HepG2 (cell line): ENCODE data around the gene CASR.

Source experiments
- MZF1 ChIP-seq: sonication (generic); formaldehyde crosslinking; IDR thresholded peaks from 2 replicates; pipeline ENCODE4 v1.8.1; 2023; ENCODE audit warnings: mild to moderate bottlenecking, missing genetic modification reagents, borderline replicate concordance
- ZBTB7A ChIP-seq: sonication (generic); formaldehyde crosslinking; IDR thresholded peaks from 2 replicates; pipeline ENCODE4 v1.8.0; 2022; ENCODE audit warnings: mild to moderate bottlenecking, missing genetic modification reagents
- ZNF207 ChIP-seq: fragments of 450-650 bp; IDR thresholded peaks from 2 replicates; pipeline ENCODE4 v1.6.1; 2016; ENCODE audit warnings: antibody characterized with exemption, borderline replicate concordance
- TF ChIP-seq, protein P1 (sequence below): sonication (generic); formaldehyde crosslinking; IDR thresholded peaks from 2 replicates; pipeline ENCODE4 v1.5.0; 2020; ENCODE audit warnings: mild to moderate bottlenecking, missing genetic modification reagents, moderate library complexity

DNA sequence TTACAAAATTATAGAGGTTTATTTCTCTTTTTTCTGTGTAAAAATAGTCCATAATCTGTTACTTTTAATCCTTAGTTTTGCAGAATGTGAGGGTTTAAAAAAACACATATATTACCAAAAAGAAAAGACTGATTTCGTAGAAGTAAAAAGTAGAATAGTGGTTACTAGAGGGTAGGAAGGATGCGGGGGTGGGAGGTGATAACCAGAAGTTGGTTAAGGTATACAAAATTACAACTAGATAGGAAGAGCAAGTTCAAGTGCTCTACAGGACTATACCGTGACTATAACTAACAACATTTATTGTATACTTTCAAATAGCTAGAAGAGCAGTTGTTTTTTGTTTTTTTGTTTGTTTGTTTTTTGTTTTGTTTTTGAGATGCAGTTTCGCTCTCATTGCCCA lies 16.1 kb downstream of the CASR start:
- no peak for TF ChIP-seq MZF1 (CRISPR knock-in tag)
- TF ChIP-seq ZBTB7A (CRISPR knock-in tag) = no peak
- TF ChIP-seq, protein P1, sequence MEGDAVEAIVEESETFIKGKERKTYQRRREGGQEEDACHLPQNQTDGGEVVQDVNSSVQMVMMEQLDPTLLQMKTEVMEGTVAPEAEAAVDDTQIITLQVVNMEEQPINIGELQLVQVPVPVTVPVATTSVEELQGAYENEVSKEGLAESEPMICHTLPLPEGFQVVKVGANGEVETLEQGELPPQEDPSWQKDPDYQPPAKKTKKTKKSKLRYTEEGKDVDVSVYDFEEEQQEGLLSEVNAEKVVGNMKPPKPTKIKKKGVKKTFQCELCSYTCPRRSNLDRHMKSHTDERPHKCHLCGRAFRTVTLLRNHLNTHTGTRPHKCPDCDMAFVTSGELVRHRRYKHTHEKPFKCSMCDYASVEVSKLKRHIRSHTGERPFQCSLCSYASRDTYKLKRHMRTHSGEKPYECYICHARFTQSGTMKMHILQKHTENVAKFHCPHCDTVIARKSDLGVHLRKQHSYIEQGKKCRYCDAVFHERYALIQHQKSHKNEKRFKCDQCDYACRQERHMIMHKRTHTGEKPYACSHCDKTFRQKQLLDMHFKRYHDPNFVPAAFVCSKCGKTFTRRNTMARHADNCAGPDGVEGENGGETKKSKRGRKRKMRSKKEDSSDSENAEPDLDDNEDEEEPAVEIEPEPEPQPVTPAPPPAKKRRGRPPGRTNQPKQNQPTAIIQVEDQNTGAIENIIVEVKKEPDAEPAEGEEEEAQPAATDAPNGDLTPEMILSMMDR (CRISPR knock-in tag) = no peak
- TF ChIP-seq ZNF207 = no peak
